HG02642 (cell line): ENCODE results near the gene STAT5A.
"Not testable (repeated sequence)": the region's sequence is repeated elsewhere in the genome, so short reads cannot be mapped to it uniquely, and the experiment has no call there.

Experiments
- ATAC-seq: cut with Tn5 transposase; IDR thresholded peaks from one replicate; pipeline ENCODE4 v1.9.1; 2021; ENCODE audit warnings: mild to moderate bottlenecking; ENCODE audit not compliant: unreplicated experiment, poor library complexity

STAT5A gene

GRCh38 chr17:42305031-42305330 lies 16.7 kb downstream of the STAT5A start:
- not testable (repeated sequence) for ATAC-seq

- no peak for ATAC-seq
Measured at GRCh38 chr17:42305543-42306384, 17.5 kb downstream of the STAT5A start.

- ATAC-seq: no peak
Measured at GRCh38 chr17:42306385-42306667, 18.0 kb downstream of the STAT5A start.

- no peak for ATAC-seq
Measured at GRCh38 chr17:42307362-42307927, 19.1 kb downstream of the STAT5A start.

- no peak for ATAC-seq
Measured at GRCh38 chr17:42308446-42308845, 20.1 kb downstream of the STAT5A start.

- ATAC-seq: no peak
Measured at GRCh38 chr17:42309142-42309541, 20.8 kb downstream of the STAT5A start.

GRCh38 chr17:42309986-42310786 lies 21.9 kb downstream of the STAT5A start:
- ATAC-seq: no peak

GRCh38 chr17:42310787-42311215 lies 22.5 kb downstream of the STAT5A start:
- ATAC-seq: no peak

GRCh38 chr17:42311240-42312034 lies 23.1 kb downstream of the STAT5A start:
- no peak for ATAC-seq

- no peak for ATAC-seq
Measured at GRCh38 chr17:42312035-42312284, 23.7 kb downstream of the STAT5A start.

GRCh38 chr17:42312285-42313130 lies 24.2 kb downstream of the STAT5A start:
- peak; percentile 56 for ATAC-seq

- ATAC-seq: no peak
Measured at GRCh38 chr17:42313389-42313772, 25.1 kb downstream of the STAT5A start.

- no peak for ATAC-seq
Measured at GRCh38 chr17:42313773-42314566, 25.7 kb downstream of the STAT5A start.

- no peak for ATAC-seq
Measured at GRCh38 chr17:42315402-42316156, 27.3 kb downstream of the STAT5A start.

GRCh38 chr17:42316755-42317154 lies 28.5 kb downstream of the STAT5A start:
- ATAC-seq: no peak

- no peak for ATAC-seq
Measured at GRCh38 chr17:42317266-42317845, 29.1 kb downstream of the STAT5A start.

GRCh38 chr17:42317967-42318366 lies 29.7 kb downstream of the STAT5A start:
- not testable (repeated sequence) for ATAC-seq

GRCh38 chr17:42321555-42321954 lies 33.3 kb downstream of the STAT5A start:
- ATAC-seq: no peak
